GM23248 (cell line): ENCODE data around the gene SORT1.

Experiments
- EZH2 ChIP-seq: fragments of 200-600 bp; sonication (generic); IDR thresholded peaks from 2 replicates; pipeline ENCODE4 v1.6.1; 2018; ENCODE audit warnings: antibody characterized with exemption, mild to moderate bottlenecking; ENCODE audit not compliant: insufficient read depth, poor library complexity, severe bottlenecking
- EZH2phosphoT487 ChIP-seq: fragments of 200-600 bp; sonication (generic); IDR thresholded peaks from 2 replicates; pipeline ENCODE4 v1.6.1; 2018; ENCODE audit warnings: antibody characterized with exemption, moderate library complexity, mild to moderate bottlenecking, low read depth; ENCODE audit not compliant: insufficient read depth

- TF ChIP-seq EZH2 (no peak), EZH2phosphoT487 (no peak)
Measured at GRCh38 chr1:109306832-109307273, 90.9 kb downstream of the SORT1 start, which contains the start of gene MYBPHL.
